Fibroblast of pulmonary artery (primary cell): ENCODE measurements around the gene ARHGAP45.

ENCODE experiments used
- DNase-seq: peaks from one replicate; pipeline ENCODE4 v3.0.0-alpha.2; 2010; ENCODE audit warnings: low read depth
- H3K4me3 ChIP-seq: replicated peaks from 2 replicates; pipeline ENCODE4 v1.5.1; 2011; ENCODE audit warnings: low read depth, mild to moderate bottlenecking, control low read depth, low read length, moderate library complexity
- CTCF ChIP-seq: IDR thresholded peaks from 2 replicates; pipeline ENCODE4 v1.5.1; 2011; ENCODE audit warnings: mild to moderate bottlenecking, control low read depth, low read length, inconsistent platforms; ENCODE audit errors: missing control alignments

Gene ARHGAP45

GRCh38 chr19:1032264-1032867 lies 34.6 kb upstream of the ARHGAP45 start:
- no peak overlapping the region for H3K4me3 ChIP-seq
- TF ChIP-seq CTCF, result no peak
- DNase-seq, result no peak

GRCh38 chr19:1035998-1036621 lies 30.9 kb upstream of the ARHGAP45 start:
- no peak for TF ChIP-seq CTCF
- no peak for DNase-seq
- H3K4me3 ChIP-seq, result no peak overlapping the region

- no peak overlapping the region for H3K4me3 ChIP-seq
- no peak for DNase-seq
- no peak for TF ChIP-seq CTCF
Measured at GRCh38 chr19:1037621-1038064, 29.3 kb upstream of the ARHGAP45 start.

DNA sequence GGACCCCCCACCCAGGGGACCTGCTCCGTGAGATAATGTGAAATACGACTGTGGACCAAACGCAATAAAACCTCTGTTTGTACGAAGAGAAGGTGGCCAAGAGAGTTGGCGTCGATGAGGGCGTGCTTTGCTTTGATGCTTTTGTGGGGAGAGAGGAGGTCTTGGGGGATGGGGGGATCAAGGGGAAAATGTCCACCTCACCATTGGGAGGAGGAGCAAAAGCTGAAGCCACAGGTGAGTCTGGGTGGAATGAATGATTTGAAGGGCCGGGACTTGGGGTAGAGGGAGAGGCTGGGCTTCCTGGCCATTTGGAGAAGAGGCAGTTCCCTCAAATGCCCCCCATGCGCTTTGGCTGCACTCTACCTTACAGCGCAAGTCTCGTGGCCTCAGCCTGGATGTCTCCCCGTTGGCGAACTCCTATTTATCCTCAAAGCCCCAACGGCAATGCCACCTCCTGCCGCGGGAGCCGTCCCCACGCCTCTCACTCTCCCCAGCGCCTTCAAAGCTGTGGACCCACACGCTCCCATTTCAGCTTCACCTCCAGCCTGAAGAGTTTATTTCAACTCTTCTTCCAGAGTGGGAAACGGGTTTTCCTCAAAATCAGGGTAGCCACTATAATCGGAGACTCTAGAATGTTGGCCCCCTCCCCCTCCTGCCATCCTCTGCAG lies 27.9 kb upstream of the ARHGAP45 start:
- H3K4me3 ChIP-seq, result peak overlapping the region; percentile 70
- no peak for DNase-seq
- TF ChIP-seq CTCF, result no peak

GRCh38 chr19:1039646-1040475 lies 27.1 kb upstream of the ARHGAP45 start, which contains the start of gene ABCA7:
Gene ABCA7 (plus strand): TSS chr19:1040107. CDS start chr19:1041362, 1,255 bp downstream.
- H3K4me3 ChIP-seq, result peak within 1 kb of the TSS; percentile 70
- TF ChIP-seq CTCF, result no peak
- peak; percentile 98 for DNase-seq

- DNase-seq, result peak; percentile 94
- no peak for TF ChIP-seq CTCF
- peak overlapping the region; percentile 70 for H3K4me3 ChIP-seq
Measured at GRCh38 chr19:1040476-1041271, 26.3 kb upstream of the ARHGAP45 start.
